Measurements from ENCODE around the gene ASPA.

DNA sequence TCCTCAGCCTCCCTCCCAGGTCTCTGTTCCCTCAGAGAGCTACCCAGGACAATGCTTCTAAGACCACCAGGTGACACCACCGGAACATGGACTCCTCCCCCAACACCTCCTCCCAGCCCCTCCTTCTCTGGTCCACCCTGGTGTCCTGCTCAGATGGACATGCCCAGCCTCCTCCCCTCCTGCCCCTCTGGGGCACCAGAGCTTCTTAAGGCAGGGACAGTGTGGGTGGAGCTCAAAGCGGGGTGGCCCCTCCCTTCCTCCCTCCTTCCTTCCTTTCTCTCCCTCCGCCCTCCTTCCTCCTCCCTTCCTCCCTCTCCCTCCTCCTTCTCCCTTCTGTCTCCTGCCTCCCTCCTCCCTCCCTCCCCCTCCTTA, 59.1 kb downstream of the ASPA start:
- no peak for TF ChIP-seq POLR2A (IDR thresholded peaks at IDR 0.05)
- TF ChIP-seq, protein P1, sequence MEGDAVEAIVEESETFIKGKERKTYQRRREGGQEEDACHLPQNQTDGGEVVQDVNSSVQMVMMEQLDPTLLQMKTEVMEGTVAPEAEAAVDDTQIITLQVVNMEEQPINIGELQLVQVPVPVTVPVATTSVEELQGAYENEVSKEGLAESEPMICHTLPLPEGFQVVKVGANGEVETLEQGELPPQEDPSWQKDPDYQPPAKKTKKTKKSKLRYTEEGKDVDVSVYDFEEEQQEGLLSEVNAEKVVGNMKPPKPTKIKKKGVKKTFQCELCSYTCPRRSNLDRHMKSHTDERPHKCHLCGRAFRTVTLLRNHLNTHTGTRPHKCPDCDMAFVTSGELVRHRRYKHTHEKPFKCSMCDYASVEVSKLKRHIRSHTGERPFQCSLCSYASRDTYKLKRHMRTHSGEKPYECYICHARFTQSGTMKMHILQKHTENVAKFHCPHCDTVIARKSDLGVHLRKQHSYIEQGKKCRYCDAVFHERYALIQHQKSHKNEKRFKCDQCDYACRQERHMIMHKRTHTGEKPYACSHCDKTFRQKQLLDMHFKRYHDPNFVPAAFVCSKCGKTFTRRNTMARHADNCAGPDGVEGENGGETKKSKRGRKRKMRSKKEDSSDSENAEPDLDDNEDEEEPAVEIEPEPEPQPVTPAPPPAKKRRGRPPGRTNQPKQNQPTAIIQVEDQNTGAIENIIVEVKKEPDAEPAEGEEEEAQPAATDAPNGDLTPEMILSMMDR (IDR thresholded peaks at IDR 0.05 in 4 of 5, conservative IDR thresholded peaks at IDR 0.05 in 1 of 5) = no peak

Measured in gastrocnemius medialis (tissue), 4 donors.